Measurements from ENCODE around the gene COTL1. TPM values are rescaled to one million over a fixed set of nuclear protein-coding genes. Genes with fewer than 3 reads are reported as not detected.

The COTL1 gene
- total RNA-seq, 1 donor from 2014 or later, result 359 TPM

- Histone ChIP-seq H3K4me3 (ENCODE audit: insufficient read depth, low read depth, low read length) (no peak overlapping the region), H3K27ac (ENCODE audit: low read depth, low read length) (no peak overlapping the region), H3K9me3 (ENCODE audit: insufficient read depth, low read depth, low read length) (no peaks in the 10 kb centered on the region), H3K79me2 (ENCODE audit: insufficient read depth, low read length) (no peaks in the 10 kb centered on the region), H3K27me3 (ENCODE audit: insufficient read depth, low read length) (no peaks in the 10 kb centered on the region), H3K4me1 (ENCODE audit: insufficient read depth, low read length) (no peaks in the 10 kb centered on the region), H3K9ac (ENCODE audit: low read length) (no peak overlapping the region), H3K36me3 (ENCODE audit: insufficient read depth, low read length) (no peaks in the 10 kb centered on the region), H4K20me1 (ENCODE audit: insufficient read depth, low read length) (no peaks in the 10 kb centered on the region), H3K4me2 (ENCODE audit: low read length) (no peak overlapping the region), H2AFZ (ENCODE audit: low read depth, low read length) (no peak overlapping the region)
- H3K27ac Mint-ChIP-seq (ENCODE audit: unreplicated experiment), result no peak overlapping the region
- no peaks in the 10 kb centered on the region for H3K9me3 Mint-ChIP-seq (ENCODE audit: unreplicated experiment)
- no peak for FAIRE-seq
- H3K27me3 Mint-ChIP-seq (ENCODE audit: low read depth, unreplicated experiment), result peaks cover 12% of the 10 kb centered on the region
- DNase-seq (ENCODE audit: low read depth), result no peak
- no peaks in the 10 kb centered on the region for H3K36me3 Mint-ChIP-seq (ENCODE audit: low read depth, unreplicated experiment)
- H3K4me1 Mint-ChIP-seq (ENCODE audit: low read depth, unreplicated experiment), result no peaks in the 10 kb centered on the region
- no peak for TF ChIP-seq EZH2 (IDR thresholded peaks at IDR 0.05; ENCODE audit: insufficient read depth, low read length)
- TF ChIP-seq, protein P1, sequence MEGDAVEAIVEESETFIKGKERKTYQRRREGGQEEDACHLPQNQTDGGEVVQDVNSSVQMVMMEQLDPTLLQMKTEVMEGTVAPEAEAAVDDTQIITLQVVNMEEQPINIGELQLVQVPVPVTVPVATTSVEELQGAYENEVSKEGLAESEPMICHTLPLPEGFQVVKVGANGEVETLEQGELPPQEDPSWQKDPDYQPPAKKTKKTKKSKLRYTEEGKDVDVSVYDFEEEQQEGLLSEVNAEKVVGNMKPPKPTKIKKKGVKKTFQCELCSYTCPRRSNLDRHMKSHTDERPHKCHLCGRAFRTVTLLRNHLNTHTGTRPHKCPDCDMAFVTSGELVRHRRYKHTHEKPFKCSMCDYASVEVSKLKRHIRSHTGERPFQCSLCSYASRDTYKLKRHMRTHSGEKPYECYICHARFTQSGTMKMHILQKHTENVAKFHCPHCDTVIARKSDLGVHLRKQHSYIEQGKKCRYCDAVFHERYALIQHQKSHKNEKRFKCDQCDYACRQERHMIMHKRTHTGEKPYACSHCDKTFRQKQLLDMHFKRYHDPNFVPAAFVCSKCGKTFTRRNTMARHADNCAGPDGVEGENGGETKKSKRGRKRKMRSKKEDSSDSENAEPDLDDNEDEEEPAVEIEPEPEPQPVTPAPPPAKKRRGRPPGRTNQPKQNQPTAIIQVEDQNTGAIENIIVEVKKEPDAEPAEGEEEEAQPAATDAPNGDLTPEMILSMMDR (IDR thresholded peaks at IDR 0.05; ENCODE audit: insufficient read depth, low read depth, low read length), result no peak
- H3K4me3 Mint-ChIP-seq (ENCODE audit: unreplicated experiment), result no peak overlapping the region
These were observed 12.1 kb upstream of the COTL1 start for GRCh38 chr16:84630009-84630408.

DNA sequence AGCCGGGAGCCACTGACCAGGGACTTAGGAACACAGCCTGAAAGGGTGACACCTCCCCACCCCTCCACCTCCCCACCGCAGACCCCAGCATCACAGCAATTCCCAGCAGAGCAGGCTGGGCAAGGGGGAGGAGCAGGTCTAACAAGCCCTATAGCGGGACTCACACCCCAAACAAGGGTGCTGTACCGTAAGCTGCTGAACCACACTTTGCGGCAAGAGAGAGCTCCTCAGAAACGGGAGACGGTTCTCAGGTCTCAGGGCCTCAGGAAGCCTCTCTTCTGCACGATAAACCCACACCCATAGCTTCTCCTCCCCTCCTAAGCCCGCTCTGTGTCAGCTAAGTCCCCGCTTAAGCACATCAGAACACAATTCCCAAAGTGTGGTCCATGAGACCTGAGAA lies 11.7 kb upstream of the COTL1 start:
- no peaks in the 10 kb centered on the region for H3K27me3 ChIP-seq (ENCODE audit: insufficient read depth, low read length)
- no peaks in the 10 kb centered on the region for H4K20me1 ChIP-seq (ENCODE audit: insufficient read depth, low read length)
- H2AFZ ChIP-seq (ENCODE audit: low read depth, low read length), result no peak overlapping the region
- TF ChIP-seq EZH2 (IDR thresholded peaks at IDR 0.05; ENCODE audit: insufficient read depth, low read length), result no peak
- TF ChIP-seq, protein P1 (IDR thresholded peaks at IDR 0.05; ENCODE audit: insufficient read depth, low read depth, low read length), result no peak
- no peaks in the 10 kb centered on the region for H3K79me2 ChIP-seq (ENCODE audit: insufficient read depth, low read length)
- no peak overlapping the region for H3K4me2 ChIP-seq (ENCODE audit: low read length)
- H3K4me1 ChIP-seq (ENCODE audit: insufficient read depth, low read length), result no peaks in the 10 kb centered on the region
- no peaks in the 10 kb centered on the region for H3K4me1 Mint-ChIP-seq (ENCODE audit: low read depth, unreplicated experiment)
- no peak overlapping the region for H3K9ac ChIP-seq (ENCODE audit: low read length)
- no peak overlapping the region for H3K27ac Mint-ChIP-seq (ENCODE audit: unreplicated experiment)
- no peak overlapping the region for H3K4me3 ChIP-seq (ENCODE audit: insufficient read depth, low read depth, low read length)
- FAIRE-seq, result no peak
- H3K9me3 Mint-ChIP-seq (ENCODE audit: unreplicated experiment), result no peaks in the 10 kb centered on the region
- no peaks in the 10 kb centered on the region for H3K36me3 Mint-ChIP-seq (ENCODE audit: low read depth, unreplicated experiment)
- H3K4me3 Mint-ChIP-seq (ENCODE audit: unreplicated experiment), result no peak overlapping the region
- H3K36me3 ChIP-seq (ENCODE audit: insufficient read depth, low read length), result no peaks in the 10 kb centered on the region
- H3K27me3 Mint-ChIP-seq (ENCODE audit: low read depth, unreplicated experiment), result peaks cover 12% of the 10 kb centered on the region
- DNase-seq (ENCODE audit: low read depth), result no peak
- no peak overlapping the region for H3K27ac ChIP-seq (ENCODE audit: low read depth, low read length)
- H3K9me3 ChIP-seq (ENCODE audit: insufficient read depth, low read depth, low read length), result no peaks in the 10 kb centered on the region

DNA sequence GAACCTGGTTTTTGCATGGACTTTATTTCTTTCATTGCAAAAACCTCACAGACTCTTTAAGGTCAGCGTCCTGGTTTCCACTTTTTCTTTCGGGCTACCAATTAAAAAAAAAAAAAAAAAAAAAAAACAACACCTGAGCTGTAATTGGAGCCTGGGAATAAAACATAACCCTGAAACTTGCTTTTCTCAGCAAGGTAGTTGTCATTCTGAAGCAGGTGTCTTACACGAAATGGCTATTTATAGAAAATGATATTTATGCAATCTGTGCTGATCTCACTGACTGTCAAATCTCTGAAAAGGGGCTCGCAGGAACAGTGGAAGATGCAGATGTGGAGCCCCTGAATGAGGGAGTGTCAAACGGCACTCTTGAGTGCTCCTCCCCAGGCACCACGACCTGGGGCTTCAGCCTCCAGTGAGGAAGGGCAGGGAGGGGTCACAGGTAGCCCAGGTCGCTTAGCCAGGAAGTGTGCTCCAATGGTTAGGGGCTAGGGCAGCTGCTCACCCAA lies 10.4 kb upstream of the COTL1 start:
- Mint-ChIP-seq H3K4me3 (ENCODE audit: unreplicated experiment) (no peak overlapping the region), H3K27me3 (ENCODE audit: low read depth, unreplicated experiment) (peaks cover 6% of the 10 kb centered on the region), H3K36me3 (ENCODE audit: low read depth, unreplicated experiment) (no peaks in the 10 kb centered on the region), H3K27ac (ENCODE audit: unreplicated experiment) (no peak overlapping the region), H3K9me3 (ENCODE audit: unreplicated experiment) (no peaks in the 10 kb centered on the region), H3K4me1 (ENCODE audit: low read depth, unreplicated experiment) (no peaks in the 10 kb centered on the region)
- no peaks in the 10 kb centered on the region for H4K20me1 ChIP-seq (ENCODE audit: insufficient read depth, low read length)
- TF ChIP-seq, protein P1 (IDR thresholded peaks at IDR 0.05; ENCODE audit: insufficient read depth, low read depth, low read length), result no peak
- no peak for TF ChIP-seq EZH2 (IDR thresholded peaks at IDR 0.05; ENCODE audit: insufficient read depth, low read length)
- H2AFZ ChIP-seq (ENCODE audit: low read depth, low read length), result no peak overlapping the region
- H3K4me2 ChIP-seq (ENCODE audit: low read length), result no peak overlapping the region
- H3K4me3 ChIP-seq (ENCODE audit: insufficient read depth, low read depth, low read length), result no peak overlapping the region
- no peaks in the 10 kb centered on the region for H3K27me3 ChIP-seq (ENCODE audit: insufficient read depth, low read length)
- H3K4me1 ChIP-seq (ENCODE audit: insufficient read depth, low read length), result no peaks in the 10 kb centered on the region
- no peaks in the 10 kb centered on the region for H3K79me2 ChIP-seq (ENCODE audit: insufficient read depth, low read length)
- no peak overlapping the region for H3K9ac ChIP-seq (ENCODE audit: low read length)
- H3K9me3 ChIP-seq (ENCODE audit: insufficient read depth, low read depth, low read length), result no peaks in the 10 kb centered on the region
- H3K36me3 ChIP-seq (ENCODE audit: insufficient read depth, low read length), result no peaks in the 10 kb centered on the region
- no peak overlapping the region for H3K27ac ChIP-seq (ENCODE audit: low read depth, low read length)
- FAIRE-seq (no peak), DNase-seq (ENCODE audit: low read depth) (no peak)

Measured in astrocyte (in vitro differentiated cells and primary cell).